ENCODE results near the gene PMS1. TPM values are rescaled to one million over a fixed set of nuclear protein-coding genes. Genes with fewer than 3 reads are reported as not detected.

The PMS1 gene
- total and polyA plus RNA-seq, 9 of the 15 experiments (the other 6 are each of a cell fraction or from before 2014, with no cell fraction given), result 14.5 to 29.8 (median 24.7) TPM

- no peaks in the 10 kb centered on the region for H3K9me1 ChIP-seq (ENCODE audit: control insufficient read depth, insufficient read depth, low read length)
- H3K79me2 ChIP-seq (ENCODE audit: control insufficient read depth, insufficient read depth, low read length), result no peaks in the 10 kb centered on the region
- no peak for DNase-seq (ENCODE audit: extremely low read depth in 1 of 4, low spot score in 3 of 4)
- H3K27ac ChIP-seq (ENCODE audit: extremely low read depth, low read depth, low read length), result no peak overlapping the region
- 69% methylated on average over 5 of the region's 5 CpGs for WGBS (ENCODE audit: insufficient coverage, low coverage, missing lambda C conversion rate)
- ChIA-PET POLR2A (interaction anchor here (0.6 to 1.7 kb wide), 2 partner anchors 10 to 290 kb away, joined by 3 to 5 read pairs; partner anchors contain the start of gene SLC40A1), CTCF (ENCODE audit: low intra/inter-chr PET ratio) (interaction anchor here (0.7 kb wide), 1 partner anchor 122 kb away, joined by 3 read pairs; no protein-coding TSS in a partner anchor)
- H3K4me3 ChIP-seq, result no peak overlapping the region
- no peak overlapping the region for H2AFZ ChIP-seq (ENCODE audit: low read depth, low read length)
- H4K20me1 ChIP-seq (replicated peaks; ENCODE audit: control insufficient read depth, insufficient read depth, low read length), result no peaks in the 10 kb centered on the region
- no peak for ATAC-seq
- intact Hi-C loops (cut with micrococcal nuclease) (no loop called here), in situ Hi-C loops (cut with MboI) (no loop called here)
- H3K9ac ChIP-seq (ENCODE audit: insufficient read depth in 1 of 2, low read depth in 2 of 2, low read length in 2 of 2), result no peak overlapping the region
- no peaks in the 10 kb centered on the region for H3K27me3 ChIP-seq (ENCODE audit: control insufficient read depth in 2 of 2, insufficient read depth in 2 of 2, low read length in 2 of 2)
- H3K4me2 ChIP-seq (ENCODE audit: insufficient read depth, low read length), result no peak overlapping the region
- H3K4me1 ChIP-seq (replicated peaks in 1 of 2; ENCODE audit: control insufficient read depth in 2 of 2, insufficient read depth in 2 of 2, low read length in 2 of 2), result no peaks in the 10 kb centered on the region
- FAIRE-seq, result no peak
- no peaks in the 10 kb centered on the region; the same call in 1 of the 2 replicates for H3K9me3 ChIP-seq (replicated peaks; ENCODE audit: control insufficient read depth, insufficient read depth, low read depth, low read length)
- H3K36me3 ChIP-seq (ENCODE audit: control insufficient read depth, insufficient read depth, low read length), result peaks cover 28% of the 10 kb centered on the region; the same call in 1 of the 3 replicates
- BruUV-seq (replicated peaks), result no TSS peak
- no peak for TF ChIP-seq LEF1 (IDR thresholded peaks at IDR 0.05)
- TF ChIP-seq SIRT6 (IDR thresholded peaks at IDR 0.05; ENCODE audit: low read depth, low read length), result no peak
- no peak for TF ChIP-seq MXD1 (CRISPR knock-in tag; IDR thresholded peaks at IDR 0.05; ENCODE audit: borderline replicate concordance, poor library complexity, severe bottlenecking)
- no peak for TF ChIP-seq MLLT1 (IDR thresholded peaks at IDR 0.05)
- TF ChIP-seq ZEB2 (IDR thresholded peaks at IDR 0.05), result no peak
- no peak for TF ChIP-seq MED1 (CRISPR knock-in tag; IDR thresholded peaks at IDR 0.05; ENCODE audit: borderline replicate concordance)
- no peak for TF ChIP-seq ZNF174 (CRISPR knock-in tag; IDR thresholded peaks at IDR 0.05)
- no peak for TF ChIP-seq FOXK1 (CRISPR knock-in tag; IDR thresholded peaks at IDR 0.05; ENCODE audit: borderline replicate concordance)
- no peak for TF ChIP-seq CREBBP (IDR thresholded peaks at IDR 0.05; ENCODE audit: low read depth, low read length)
- no peak for TF ChIP-seq SIN3B (IDR thresholded peaks at IDR 0.05; ENCODE audit: low read depth)
- TF ChIP-seq FOXA1 (IDR thresholded peaks at IDR 0.05; ENCODE audit: borderline replicate concordance), result no peak
- no peak for TF ChIP-seq ZNF766 (CRISPR knock-in tag; conservative IDR thresholded peaks at IDR 0.05)
- no peak for TF ChIP-seq DPF2 (IDR thresholded peaks at IDR 0.05)
- no peak for TF ChIP-seq ZFP36 (IDR thresholded peaks at IDR 0.05; ENCODE audit: low read depth, low read length, partially characterized antibody)
- TF ChIP-seq, protein P1, sequence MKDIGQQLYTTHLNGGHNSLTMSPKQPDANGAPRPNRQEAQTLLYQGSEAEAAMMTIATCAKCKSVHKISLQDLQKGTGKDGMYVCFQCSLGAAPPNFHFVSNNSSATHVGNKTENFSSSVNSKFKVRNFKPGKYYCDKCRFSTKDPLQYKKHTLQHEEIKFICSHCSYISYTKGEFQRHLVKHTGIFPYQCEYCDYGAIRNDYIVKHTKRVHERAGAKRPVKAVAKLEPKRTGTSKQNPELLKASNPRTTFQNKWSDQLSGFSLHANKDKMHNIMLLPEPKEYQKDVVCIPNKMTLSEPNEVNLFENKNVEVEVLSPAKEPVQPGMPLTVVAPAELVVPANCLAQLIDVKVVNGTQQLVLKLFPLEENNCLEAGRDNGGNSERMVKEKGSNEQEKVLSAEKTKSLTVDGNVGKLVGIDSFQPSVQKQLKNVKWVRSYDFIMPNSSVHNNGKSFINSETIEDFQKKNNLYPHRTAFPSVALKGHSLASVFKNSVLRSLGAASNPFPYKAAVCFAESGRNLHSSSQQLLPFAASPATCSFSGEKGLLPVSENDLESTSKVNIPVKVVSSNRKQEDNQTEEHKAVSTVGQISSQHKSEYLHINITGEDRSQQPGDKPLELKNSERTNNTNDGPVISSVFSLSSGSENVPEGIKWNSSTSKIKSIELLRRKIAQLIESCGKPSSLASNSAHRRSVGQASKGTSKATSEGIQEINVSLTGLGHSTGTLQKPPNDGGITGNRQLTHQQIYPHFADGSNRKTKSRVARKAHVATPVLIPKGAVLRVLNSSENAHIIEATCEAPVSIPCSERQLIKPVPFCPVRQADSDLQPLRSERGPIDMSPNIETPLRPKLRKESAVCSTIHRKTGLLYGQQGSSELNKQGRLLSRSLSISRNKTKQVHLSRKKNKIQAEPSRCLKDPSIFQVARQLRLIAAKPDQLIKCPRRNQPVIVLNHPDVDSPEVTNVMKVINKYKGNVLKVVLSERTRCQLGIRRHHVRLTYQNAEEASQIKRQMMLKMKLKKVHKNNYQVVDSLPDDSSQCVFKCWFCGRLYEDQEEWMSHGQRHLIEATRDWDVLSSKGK (CRISPR knock-in tag; IDR thresholded peaks at IDR 0.05), result no peak
- TF ChIP-seq, protein P2, sequence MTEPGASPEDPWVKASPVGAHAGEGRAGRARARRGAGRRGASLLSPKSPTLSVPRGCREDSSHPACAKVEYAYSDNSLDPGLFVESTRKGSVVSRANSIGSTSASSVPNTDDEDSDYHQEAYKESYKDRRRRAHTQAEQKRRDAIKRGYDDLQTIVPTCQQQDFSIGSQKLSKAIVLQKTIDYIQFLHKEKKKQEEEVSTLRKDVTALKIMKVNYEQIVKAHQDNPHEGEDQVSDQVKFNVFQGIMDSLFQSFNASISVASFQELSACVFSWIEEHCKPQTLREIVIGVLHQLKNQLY (CRISPR knock-in tag; conservative IDR thresholded peaks at IDR 0.05), result no peak
- no peak for TF ChIP-seq TFAM (CRISPR knock-in tag; conservative IDR thresholded peaks at IDR 0.05)
These were observed 86.3 kb downstream of the PMS1 start for GRCh38 chr2:189870381-189871085.
